GM04504 (cell line): ENCODE measurements around the gene CDC45.

Source experiments
- DNase-seq: peaks from one replicate; pipeline ENCODE4 v3.0.0-alpha.2; 2012; ENCODE audit warnings: low read depth

CDC45 gene

DNA sequence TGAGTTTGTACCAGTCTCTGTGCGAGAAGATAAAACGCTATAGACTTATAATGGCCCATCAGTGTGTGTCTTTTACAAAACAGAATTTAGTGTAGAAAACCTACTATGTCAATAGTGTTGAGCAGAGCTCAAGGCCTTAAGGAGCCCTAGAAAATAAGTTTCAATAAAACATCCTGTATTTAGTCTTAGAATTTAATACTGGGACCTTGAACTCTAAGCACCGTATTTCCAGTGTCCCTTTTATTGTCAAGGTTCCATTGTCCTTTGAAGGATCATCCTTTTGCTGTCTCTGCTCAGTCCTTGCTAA lies 16.6 kb downstream of the CDC45 start:
- no peak for DNase-seq

DNA sequence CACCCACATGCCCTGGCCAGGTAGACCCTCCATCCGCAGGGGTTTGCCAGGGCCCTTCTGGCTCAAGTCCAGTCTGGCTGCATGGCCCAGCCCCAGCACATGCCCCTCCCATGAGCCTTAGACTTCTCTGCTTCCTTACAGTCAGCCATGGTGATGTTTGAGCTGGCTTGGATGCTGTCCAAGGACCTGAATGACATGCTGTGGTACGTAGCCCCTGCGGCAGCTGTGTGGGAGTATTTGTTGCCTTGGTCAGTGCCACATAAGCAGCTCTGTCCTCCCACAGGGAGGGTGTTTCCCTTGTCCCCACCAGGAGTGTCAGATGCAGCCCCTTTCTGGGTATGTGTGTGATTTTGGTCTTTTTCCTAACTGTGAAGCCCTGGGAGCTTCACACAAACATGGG lies 17.5 kb downstream of the CDC45 start:
- DNase-seq: no peak

DNA sequence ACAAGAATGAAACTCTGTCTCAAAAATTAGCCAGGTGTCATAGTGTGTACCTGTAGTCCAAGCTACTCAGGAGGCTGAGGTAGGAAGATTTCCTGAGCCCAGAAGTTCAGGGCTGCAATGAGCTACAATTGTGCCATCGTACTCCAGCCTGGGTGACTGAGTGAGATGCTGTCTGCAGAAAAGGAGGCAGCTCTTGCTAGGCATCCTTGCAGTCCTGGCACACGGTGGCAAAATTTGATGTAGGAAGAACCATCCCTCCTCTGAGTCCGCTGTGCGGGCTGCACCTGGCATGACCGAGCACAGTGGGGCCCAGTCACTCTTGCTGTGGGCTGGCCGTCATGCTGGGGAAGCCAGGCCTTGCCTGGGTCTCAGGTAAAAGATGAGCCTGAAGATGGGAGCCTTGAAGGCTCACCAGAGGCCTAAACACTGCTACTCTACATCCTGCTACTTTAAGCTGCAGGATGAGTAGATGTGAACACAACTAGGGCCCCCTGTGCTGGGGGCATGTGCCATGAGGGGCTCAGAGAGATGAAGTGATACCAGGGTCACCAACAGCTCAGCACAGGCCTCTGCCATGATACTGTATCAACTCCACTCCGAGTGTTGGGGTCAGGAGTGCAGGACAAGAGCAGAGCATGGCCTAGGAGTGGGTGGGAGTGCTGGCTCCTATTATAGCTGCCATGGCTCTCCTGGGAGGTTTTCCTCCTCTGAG lies 18.6 kb downstream of the CDC45 start:
- no peak for DNase-seq

DNA sequence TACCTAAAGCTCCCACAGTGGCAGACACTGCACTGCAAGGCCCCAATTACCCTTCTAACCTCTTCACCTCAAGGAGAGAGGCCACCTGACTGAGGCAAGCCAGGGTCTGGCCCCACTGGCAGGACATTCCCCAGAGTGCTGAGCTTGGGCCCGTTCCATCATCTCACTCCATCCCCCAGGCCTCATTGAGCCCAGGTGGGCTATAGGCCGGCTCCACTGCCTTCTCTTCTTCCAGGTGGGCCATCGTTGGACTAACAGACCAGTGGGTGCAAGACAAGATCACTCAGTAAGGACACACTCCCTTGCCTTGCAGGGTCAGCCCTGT lies 19.1 kb downstream of the CDC45 start:
- no peak for DNase-seq

DNA sequence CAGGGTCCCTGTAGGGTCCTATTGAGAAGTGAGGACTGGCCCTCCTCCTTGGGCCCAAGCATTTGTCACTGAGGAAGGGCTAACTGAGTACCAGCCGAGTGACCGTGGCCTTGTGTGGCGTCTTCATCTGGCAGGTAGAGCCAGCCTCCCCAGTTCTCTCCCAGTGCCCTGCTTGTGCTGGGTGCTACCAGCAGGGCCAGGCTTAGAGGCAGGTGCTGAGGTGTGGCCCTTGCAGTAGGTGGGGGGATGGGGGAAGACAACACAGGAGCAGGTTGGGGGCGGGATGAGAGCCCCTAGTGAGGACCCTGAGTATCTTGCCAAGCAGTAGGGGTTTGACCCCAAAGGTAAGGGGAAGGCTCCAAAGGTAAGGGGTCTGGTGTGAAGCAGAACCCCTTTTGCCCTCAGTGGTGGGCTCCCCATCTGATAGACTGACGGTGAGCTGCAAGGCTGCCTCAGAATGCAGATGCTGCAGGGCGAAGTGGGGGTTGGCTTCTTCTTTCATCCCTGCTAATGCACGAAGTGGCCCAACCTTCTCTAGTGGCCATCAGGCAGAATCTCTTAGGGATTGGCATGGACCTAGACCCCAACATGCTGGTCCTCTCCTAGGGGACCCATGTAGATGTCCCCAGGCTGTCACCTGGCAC lies 19.6 kb downstream of the CDC45 start:
- no peak for DNase-seq

DNA sequence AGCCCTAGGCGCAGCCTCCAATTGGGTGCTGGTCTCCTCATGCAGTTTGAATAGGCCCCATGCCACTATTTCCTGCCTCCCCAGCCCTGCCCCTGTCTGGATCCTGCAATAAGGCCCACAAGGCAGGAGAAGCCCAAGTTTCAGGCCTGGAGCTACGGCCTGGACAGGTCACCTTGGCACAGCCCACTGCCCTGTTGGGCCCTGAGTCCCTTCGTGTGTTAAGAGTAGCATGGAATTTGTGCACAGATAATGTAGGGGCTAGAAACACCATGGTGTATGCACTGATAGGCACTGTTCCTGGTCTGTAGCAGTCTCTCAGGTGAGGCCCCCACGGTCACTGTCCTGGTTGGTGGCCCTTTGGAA lies 20.1 kb downstream of the CDC45 start:
- DNase-seq: no peak

DNA sequence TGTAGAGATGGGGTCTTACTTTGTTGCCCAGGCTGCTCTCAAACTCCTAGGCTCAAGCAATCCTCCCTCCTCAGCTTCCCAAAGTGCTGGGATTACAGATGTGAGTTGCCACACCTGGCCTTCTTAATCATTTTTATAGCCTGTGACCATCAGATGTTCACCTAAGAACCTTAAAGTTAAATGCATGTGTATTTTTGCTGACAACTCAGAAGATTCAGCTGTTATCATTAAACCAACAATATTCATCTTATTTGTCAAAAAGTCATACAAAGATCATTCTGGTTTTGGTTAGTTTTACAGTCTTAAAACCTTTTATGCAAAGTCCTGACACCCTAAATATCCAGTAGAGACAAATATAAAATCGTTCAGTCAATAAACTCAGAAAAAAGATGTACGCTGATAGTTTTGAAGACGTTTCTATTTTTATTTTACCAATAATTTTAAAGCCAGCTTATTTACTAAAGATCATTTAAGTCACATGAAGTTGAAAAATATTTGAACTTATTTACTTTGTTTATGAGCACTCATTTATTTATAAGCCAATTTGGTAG lies 22.3 kb downstream of the CDC45 start:
- DNase-seq: no peak

DNA sequence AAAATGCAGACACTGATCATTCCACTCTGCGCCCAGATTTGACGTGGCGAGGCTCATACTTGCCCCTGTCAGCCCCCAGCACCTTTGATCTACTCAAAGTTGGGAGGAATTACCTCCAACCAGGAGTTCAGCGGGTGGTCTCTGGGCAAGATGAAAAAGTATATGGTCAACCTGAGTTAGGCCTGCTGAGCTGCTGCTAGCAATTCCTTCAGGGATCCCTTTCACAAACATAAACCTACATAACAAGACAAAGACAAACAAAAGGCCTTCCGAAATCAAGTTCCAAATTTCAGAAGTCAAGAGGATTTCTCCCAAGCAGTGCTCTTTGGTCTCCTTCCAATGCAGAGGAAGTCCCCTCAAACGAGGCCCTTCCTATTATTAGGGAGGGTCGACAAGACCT lies 23.6 kb downstream of the CDC45 start:
- DNase-seq: no peak

DNA sequence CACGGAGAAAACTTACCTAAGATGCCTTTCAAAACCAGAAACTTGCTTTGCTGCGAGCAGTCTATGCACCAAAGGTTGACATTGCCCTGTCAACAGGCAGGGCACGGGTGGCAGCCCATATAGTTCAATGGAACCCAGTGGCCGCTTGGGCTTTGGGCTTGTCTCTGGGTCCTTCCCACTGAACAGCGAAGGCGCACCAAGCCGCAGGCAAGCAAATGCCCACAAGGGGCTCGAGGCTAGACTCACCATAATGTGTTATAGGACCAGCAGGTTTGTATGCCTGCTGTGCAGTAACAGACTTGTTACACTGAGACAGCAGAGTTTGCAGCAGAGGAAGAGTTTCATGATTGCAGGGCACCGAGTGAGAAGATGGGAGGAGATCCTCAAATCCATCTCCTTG lies 24.1 kb downstream of the CDC45 start:
- no peak for DNase-seq

DNA sequence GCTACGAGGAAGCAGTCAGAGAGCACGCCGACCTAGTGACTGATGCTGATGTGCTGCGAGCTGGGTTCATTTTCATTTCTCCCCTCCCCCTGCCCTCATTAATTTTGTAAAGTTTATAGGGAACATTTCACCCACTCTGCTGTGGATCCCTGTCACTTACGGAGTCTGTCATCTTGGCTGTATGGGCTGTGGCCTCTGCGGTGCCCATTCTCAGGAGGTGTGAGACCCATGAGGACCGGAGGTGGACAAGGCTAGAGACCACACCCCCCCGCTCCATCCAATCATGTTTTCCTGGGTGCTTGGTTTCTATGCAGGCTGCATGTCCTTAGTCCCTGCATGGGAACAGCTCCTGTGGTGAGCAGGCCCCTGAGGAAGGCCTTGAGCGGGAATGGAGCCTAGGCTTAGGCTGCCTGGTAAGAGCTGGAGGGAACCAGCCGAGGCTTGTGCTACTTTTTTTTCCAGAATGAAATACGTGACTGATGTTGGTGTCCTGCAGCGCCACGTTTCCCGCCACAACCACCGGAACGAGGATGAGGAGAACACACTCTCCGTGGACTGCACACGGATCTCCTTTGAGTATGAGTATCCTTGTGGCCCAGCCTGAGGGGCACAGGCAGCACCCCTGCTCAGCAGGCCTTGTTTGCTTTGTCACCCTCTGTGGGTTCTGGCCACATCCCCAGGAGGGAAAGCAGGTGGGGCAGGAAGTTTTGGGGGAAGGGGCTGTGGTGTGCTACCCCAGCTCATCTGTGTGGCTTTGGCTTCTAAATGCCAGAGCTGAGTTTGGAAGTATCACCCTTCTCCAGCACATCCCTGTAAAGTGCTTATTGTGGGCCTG lies 25.4 kb downstream of the CDC45 start:
- DNase-seq: no peak

DNA sequence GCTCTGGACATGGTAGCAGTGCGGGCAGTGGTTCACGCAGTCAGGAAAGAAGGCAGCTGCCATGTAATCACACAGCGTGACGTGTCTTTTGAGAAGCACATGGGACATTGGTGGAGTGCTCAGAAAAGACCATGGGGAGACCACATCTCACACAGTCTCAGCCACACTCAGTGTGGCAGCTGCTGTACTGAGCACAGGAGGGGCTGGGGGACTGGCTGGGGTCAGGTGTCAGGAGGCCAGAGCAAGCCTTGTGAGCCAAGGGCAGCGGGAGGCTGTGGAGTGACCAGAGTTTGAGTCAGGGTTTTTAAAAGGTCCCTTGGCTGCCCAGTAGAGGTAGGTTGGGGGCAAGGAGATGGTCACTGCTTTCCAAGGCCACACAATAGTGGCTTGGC lies 26.0 kb downstream of the CDC45 start:
- no peak for DNase-seq

DNA sequence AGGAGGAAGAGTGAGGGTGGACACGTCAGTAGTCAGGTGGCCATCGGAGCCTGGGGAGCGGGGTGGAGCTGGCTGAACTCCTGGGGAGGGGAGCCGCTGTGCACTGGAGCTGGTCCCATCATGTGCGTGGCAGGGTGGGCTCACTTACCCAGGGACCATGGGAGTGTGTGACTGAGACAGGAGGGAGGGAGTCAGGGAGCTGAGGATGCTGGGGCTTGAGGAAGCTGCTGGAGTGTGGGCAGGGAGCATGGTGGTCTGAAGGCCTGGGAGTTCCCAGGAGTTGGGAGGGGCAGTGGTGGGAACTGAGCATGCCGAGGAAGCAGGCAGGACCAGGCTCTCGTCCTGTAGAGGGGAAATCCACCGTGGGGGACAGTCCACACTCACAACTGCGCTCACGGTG lies 26.5 kb downstream of the CDC45 start:
- no peak for DNase-seq

DNA sequence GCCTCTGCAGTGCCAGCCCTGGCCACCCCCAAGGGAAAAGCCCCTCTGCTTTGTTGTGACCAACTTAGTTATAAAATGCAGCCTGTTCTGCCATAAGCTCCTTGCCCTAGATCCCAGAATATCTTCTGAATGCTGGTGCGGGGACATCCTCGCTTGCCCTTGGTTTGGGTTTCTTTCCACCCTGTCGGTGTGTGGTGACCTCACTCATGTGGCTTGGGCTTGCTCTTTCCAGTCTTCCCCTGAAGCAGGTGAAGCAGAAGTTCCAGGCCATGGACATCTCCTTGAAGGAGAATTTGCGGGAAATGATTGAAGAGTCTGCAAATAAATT lies 27.8 kb downstream of the CDC45 start:
- no peak for DNase-seq

DNA sequence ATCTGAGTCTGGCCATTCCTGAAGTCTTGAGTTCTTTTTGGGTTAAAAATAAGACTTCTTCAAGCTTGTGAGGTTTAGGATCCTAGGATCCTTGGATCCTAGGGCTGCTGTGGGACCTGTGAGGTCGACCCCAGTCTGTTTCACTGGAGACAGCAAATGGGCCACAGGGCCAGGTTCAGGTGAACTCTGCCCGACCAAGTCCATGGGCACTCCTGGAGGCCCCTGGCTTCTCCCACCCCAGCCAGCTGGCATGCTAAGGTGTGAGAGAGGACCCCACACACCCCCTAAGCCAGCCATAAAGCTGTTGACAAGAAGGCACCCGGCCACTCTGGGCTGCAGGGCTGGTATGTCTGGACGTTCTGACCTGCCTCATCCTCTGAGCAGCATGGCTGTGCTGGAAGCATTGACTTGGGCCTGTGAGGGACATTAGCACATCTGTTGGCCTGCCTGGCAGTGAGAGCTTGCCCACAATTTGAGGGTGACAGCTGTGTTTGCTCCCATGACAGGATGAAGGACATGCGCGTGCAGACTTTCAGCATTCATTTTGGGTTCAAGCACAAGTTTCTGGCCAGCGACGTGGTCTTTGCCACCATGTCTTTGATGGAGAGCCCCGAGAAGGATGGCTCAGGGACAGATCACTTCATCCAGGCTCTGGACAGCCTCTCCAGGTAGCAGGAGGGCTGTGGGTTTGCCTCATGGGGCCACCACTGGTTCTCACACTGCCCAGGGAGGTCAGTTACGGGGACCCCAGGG lies 28.5 kb downstream of the CDC45 start:
- no peak for DNase-seq

DNA sequence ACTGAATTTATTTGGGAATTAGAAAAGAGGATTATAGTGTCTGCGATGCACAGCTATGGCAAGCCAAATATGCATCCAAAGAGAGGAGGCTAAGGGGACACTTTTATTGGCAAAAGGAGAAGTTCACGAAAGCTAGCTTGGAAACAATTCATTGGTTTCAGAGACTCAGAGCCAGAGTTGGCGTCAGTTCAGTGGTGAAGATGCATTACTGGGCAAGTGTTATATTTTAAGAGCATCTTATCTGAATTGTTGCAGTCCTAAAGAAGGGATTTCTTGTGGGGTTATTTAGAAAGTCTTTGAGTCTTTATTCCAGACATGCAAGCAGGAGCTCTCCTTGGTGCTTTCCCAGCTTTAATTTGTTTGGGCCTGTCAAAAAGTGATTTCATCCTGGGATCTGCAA lies 29.5 kb downstream of the CDC45 start:
- DNase-seq: no peak

DNA sequence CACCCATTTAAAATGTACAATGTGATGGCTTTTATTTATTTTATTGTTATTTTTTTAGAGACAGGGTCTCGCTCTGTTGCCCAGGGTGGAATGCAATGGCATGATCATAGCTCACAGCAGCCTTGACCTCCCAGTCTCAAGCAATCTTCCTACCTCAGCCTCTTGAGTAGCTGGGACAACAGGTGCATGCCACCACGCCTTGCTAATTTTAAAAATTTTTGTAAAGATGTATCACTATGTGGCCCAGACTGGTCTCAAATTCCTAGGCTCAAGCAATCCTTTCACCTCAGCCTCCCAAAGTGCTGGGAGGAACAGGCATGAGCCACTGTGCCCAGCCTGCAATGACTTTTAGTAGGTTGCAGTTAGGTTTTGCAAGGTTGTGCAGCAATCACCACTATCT lies 30.2 kb downstream of the CDC45 start:
- no peak for DNase-seq

DNA sequence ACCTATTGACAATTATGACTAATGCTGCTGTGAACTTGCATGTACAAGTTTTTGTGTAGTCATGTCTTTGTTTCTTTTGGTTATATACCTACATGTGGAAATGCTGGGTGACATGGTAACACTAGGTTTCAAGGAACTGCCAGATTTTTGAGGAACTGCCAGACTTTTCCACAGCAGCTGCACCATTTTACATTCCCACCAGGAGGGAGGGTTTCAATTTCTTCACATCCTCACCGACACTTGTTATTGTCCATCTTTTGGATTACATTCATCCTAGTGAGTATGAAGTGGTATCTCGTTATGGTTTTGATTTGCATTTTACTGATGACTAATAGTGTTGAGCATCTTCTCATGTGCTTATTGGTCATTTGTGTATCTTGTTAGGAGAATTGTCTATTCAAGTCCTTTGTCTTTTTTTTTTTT lies 31.2 kb downstream of the CDC45 start:
- DNase-seq: no peak

DNA sequence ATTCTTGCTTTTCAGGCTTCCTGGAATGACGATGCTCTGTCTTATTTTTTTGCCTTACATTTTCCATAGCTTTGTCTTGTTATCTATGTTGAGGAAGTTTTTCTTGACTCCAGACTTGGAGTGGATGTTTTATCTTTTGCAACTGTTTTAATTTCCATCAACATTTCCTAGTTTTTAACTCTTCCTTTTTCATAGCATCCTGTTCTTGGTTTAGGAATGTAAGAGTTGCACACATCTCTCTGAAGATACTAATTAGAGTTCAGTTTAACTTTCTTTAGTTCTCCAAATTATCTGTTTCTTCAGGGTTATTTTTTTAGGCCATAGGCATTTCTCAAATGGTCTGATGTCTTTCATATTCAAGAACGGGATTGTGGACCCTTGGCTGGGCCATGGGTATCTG lies 34.1 kb downstream of the CDC45 start:
- DNase-seq: no peak

DNA sequence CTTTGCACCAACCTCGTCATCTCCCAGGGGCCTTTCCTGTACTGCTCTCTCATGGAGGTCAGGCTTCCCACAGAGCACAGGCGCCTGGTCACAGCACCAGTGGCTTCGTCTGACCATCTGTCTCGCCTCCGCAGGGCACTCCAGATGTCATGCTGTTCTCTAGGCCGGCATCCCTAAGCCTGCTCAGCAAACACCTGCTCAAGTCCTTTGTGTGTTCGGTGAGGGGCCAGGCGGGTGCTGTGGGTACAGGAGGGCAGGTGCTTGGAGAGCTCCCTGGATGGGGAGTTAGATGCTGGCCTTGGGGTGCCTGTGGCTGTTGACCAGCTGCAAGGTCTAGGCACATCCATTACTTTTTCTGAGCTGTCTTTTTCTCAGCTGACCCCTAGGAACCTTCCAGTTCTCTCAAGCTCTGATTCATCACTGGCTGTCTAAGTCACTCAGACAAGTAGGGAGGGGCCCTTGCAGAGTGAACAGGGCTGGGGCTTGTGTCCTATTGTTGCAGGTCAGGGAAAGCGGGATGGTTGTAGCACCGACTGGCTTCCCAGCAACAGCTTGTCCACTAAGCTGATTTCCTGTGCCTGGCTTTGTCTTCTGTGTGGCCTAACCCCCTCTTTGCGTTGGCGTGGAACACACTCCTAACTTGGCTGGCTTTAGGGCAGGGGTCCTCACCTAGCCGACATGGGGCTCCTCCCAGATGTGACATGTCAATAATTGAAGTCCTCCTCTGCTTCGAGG lies 35.3 kb downstream of the CDC45 start:
- DNase-seq: no peak

DNA sequence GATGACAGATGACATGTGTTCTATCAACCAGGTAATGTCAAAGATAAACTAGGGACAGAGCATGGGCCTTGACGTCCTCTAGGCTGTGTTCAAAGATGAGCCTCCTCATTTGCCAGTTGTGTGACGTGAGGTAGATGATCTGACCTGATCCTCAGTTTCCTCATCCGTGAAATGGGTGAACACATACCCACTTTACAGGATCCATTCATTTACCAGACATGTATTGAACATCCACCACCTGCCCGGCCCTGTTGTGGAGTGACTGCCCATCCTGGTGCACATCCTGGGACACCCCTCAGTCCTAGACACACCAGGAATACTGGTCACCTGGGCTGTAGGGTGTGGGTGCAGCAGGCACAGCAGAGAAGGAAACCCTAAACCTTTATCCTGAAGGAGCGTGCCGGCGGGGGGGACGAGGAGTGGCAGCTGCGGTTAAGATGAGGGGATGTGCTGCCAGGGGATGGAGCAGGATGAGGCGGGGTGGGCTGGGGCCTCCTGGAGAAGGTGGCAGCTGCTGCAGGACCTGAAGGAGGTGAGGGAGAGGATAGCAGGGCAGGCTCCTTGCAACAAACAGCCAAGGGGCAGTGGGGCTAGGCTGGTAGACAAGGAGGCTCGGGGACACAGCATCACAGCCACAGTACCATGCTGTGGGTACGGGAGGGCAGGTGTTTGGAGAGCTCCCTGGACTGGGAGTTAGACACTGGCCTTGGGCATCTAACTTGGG lies 36.1 kb downstream of the CDC45 start:
- DNase-seq: no peak

DNA sequence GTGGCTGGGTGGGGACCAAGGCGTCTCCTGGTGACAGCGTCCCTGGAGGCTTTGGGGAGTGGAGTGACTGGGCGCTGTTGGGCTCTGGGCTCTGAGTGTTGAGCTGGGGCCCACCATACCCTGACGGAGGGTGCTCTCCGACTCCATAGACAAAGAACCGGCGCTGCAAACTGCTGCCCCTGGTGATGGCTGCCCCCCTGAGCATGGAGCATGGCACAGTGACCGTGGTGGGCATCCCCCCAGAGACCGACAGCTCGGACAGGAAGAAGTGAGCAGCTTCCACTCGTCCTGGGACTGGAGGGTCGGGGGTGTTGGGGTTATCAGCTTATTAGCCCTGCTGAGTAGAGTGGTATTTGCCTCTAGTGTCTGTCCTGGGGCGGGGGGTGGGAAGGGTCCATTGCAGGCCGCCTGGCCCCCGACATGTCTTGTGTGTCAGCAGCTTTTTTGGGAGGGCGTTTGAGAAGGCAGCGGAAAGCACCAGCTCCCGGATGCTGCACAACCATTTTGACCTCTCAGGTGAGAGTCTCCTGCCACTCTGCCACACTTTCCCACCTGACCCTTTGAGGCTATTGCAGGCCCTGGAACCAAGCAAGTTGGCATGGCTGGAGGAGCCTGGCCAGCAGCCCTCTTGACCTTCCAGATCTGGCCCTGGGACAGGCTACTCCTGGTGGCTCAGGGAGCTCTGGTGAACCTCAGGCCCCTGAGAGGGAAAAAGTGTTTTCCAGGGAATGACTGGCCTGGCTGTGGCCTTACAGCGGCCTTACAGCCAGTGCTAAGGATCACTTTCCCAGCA lies 36.9 kb downstream of the CDC45 start:
- DNase-seq: no peak
